Activated naive CD8-positive, alpha-beta T cell treated with anti-CD3 and anti-CD28 coated beads, Interleukin-2, amount 50 U/mL, for 24 hours (primary cell): ENCODE data around the gene FOXN3.

Experiments used
- ATAC-seq: fragments of 150-1000 bp; cut with Tn5 transposase; one replicate; pipeline ENCODE4 v1.10.0; 2021
- DNase-seq: peaks from one replicate; pipeline ENCODE4 v3.0.0; 2021
- H3K27ac Mint-ChIP-seq: one replicate; pipeline ENCODE4 v1.8.0; 2021; ENCODE audit warnings: mild to moderate bottlenecking, mixed read lengths
- H3K27me3 Mint-ChIP-seq: one replicate; pipeline ENCODE4 v1.8.0; 2021; ENCODE audit warnings: mixed read lengths
- H3K36me3 Mint-ChIP-seq: one replicate; pipeline ENCODE4 v1.8.0; 2021; ENCODE audit warnings: low read depth, mixed read lengths
- H3K4me1 Mint-ChIP-seq: one replicate; pipeline ENCODE4 v1.8.0; 2021; ENCODE audit warnings: mixed read lengths
- H3K4me3 Mint-ChIP-seq: one replicate; pipeline ENCODE4 v1.8.0; 2021; ENCODE audit warnings: mild to moderate bottlenecking, moderate library complexity, mixed read lengths
- H3K9me3 Mint-ChIP-seq: one replicate; pipeline ENCODE4 v1.8.0; 2021; ENCODE audit warnings: mixed read lengths

FOXN3 gene

DNA sequence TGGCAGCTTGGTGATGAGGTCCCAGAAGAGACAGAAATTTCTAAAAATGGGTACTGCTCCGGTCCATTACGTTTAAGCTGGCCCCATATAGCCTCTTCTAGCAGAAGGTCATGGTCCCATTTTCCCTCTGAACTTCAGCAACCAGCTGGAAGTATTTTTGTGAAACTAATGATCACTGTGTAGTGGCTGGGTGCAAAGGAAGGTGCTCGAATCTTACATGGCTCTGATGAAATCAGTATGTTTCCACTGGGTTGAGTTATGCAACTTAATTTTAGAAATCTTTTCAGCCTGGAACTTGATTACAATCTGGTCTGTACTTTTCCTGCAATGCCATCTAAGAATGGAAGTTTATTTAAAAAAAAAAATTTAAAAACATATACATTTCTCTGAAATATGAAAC, 228.5 kb downstream of the FOXN3 start:
- Mint-ChIP-seq H3K36me3 (peaks cover 16% of the 10 kb centered on the region), H3K27ac (no peak overlapping the region), H3K4me1 (peaks cover 21% of the 10 kb centered on the region), H3K9me3 (no peaks in the 10 kb centered on the region), H3K27me3 (no peaks in the 10 kb centered on the region), H3K4me3 (no peak overlapping the region)
- no peak for ATAC-seq
- no peak for DNase-seq

DNA sequence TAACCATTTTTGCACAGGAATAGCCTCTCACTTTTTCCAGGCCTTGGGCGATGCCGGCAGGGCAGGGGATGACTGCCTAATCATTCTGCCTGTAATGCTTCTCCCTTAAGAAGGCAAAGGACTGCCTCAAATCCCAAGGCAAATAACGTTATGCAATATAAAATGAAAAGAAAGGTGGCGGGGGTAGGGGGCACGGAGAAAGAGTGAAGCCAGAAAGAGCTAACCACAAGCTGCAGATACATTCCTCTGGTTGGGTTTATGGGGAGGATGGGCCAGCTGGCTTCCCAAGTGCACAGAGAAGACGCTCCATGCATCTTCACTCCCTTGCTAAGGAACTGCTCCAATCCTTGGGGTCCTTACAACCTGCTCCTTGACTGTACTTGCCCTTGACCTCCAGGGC, 229.5 kb downstream of the FOXN3 start:
- H3K4me1 Mint-ChIP-seq = peaks cover 21% of the 10 kb centered on the region
- no peak overlapping the region for H3K27ac Mint-ChIP-seq
- no peak for DNase-seq
- ATAC-seq = no peak
- peaks cover 18% of the 10 kb centered on the region for H3K36me3 Mint-ChIP-seq
- H3K9me3 Mint-ChIP-seq = no peaks in the 10 kb centered on the region
- no peak overlapping the region for H3K4me3 Mint-ChIP-seq
- H3K27me3 Mint-ChIP-seq = no peaks in the 10 kb centered on the region

DNA sequence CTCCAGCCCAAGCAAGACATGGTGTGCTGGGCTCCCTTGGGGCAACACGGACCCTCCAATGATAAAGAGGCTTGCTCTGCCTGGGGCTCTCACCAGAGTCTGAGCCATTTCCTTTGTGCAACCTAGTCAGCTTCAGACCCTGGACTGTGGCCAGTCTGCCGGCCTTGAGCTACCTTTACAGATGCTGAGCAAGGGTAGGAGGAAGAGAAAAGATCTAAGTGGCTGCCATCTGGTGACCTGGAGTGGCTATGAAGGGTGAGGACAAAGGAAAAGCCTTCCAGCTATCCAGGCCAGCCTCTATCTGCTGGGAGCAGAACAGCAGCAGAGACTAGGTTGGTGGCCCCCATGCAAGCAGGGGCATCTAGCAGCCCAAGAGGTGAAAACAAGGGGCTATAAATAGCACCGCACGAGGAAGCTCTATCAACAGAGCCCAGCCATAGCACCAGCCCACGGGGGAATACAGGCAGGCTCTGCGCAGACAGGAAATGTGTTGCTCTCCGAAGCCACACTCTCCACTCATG, 230.1 kb downstream of the FOXN3 start:
- Mint-ChIP-seq H3K27me3 (no peaks in the 10 kb centered on the region), H3K4me1 (peaks cover 21% of the 10 kb centered on the region), H3K36me3 (peaks cover 18% of the 10 kb centered on the region), H3K4me3 (no peak overlapping the region), H3K9me3 (no peaks in the 10 kb centered on the region), H3K27ac (no peak overlapping the region)
- ATAC-seq (peak; percentile 31), DNase-seq (no peak)

DNA sequence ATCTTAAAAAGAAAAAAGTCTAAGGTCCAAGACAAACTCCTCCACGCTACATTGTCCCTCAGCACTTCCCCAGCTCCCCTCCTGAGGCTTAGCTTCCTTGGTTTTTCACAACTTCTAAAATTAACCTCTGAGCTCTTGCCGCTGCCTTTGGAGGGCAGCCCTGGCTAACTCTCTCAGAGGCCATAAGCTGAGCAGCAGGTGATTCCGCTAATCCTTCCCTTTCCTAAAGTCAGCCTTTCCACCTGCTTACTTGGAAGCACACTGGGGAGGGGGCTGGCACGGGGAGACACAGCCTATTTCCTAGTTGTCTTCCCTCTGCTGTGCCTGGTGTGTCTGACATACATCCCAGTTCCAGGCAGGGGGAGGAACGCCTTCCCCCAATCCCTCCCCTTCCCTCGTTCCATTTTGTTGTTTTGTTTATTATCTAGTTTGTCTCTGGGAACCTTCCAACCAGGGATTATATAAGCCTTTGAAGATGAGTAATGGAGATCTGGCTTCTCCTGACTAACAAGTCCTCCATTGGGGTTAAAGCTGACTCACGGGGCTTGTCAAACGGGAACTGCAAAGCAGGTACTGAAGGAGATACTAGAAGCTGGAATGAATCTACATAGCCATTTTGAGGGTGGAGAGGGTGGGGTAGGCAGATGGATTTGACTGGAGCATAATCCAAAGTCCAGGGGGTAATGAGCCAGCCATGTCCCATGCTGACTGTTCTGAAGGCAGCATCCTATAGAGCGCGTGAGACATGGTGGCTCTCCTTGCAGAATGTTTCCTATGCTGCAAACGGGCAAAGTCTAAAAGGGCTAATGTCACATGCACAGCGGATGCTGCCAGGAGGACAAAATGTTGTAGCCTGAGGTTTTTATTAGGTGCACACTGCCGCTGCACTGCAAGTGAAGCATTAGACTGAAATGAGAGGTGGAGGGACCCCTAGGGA, 230.8 kb downstream of the FOXN3 start:
- ATAC-seq = no peak
- no peaks in the 10 kb centered on the region for H3K9me3 Mint-ChIP-seq

DNA sequence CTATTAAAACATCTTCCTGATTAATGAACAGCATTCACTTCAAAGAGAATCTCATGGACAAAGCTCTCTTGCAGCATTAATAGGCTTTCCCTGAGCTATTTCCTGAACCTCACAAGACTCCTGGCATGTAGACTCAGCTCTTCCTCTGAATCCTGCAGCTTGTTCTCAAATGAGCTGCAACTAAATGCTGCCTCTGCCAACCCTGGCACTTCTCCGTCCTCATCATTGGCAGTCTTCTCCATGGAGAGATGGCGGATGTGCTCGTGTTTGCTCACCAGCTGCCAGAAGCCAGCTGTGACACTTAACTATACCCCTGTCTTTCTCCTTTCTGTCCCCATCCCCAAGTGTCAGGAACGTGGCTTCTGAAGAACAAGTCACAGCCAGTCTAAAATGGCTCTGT, 232.1 kb downstream of the FOXN3 start:
- H3K27me3 Mint-ChIP-seq = no peaks in the 10 kb centered on the region
- no peak overlapping the region for H3K4me3 Mint-ChIP-seq
- H3K27ac Mint-ChIP-seq = no peak overlapping the region
- peaks cover 15% of the 10 kb centered on the region for H3K36me3 Mint-ChIP-seq
- H3K4me1 Mint-ChIP-seq = peaks cover 18% of the 10 kb centered on the region
- ATAC-seq (no peak), DNase-seq (no peak)
- no peaks in the 10 kb centered on the region for H3K9me3 Mint-ChIP-seq

More for the DNA sequence above, 230.8 kb downstream of the FOXN3 start:
- no peak overlapping the region for H3K27ac Mint-ChIP-seq
- H3K4me1 Mint-ChIP-seq = peaks cover 21% of the 10 kb centered on the region
- H3K36me3 Mint-ChIP-seq = peaks cover 18% of the 10 kb centered on the region
- no peaks in the 10 kb centered on the region for H3K27me3 Mint-ChIP-seq
- H3K4me3 Mint-ChIP-seq = no peak overlapping the region
- no peak for DNase-seq

DNA sequence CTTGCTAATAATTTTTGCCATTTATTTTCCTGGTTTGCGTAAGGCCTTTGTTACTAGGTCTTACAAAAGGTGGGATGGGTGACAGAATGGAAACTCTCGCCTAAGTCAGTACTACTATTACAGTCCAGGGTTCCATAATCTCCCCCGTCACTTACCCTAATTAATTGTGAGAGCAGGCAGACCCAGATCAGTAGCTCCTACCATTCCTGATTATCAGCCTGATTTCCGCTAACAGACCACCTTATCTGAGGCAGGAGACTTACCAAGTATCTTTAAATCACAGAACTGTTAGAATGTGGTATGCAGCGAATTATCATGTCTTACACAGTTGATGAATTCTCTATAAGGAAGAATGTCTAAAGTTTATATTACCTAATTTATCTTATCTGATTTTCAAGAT, 234.7 kb downstream of the FOXN3 start:
- ATAC-seq (no peak), DNase-seq (no peak)
- peaks cover 16% of the 10 kb centered on the region for H3K36me3 Mint-ChIP-seq
- H3K4me3 Mint-ChIP-seq = no peak overlapping the region
- H3K4me1 Mint-ChIP-seq = peaks cover 21% of the 10 kb centered on the region
- no peaks in the 10 kb centered on the region for H3K9me3 Mint-ChIP-seq
- no peaks in the 10 kb centered on the region for H3K27me3 Mint-ChIP-seq
- no peak overlapping the region for H3K27ac Mint-ChIP-seq

DNA sequence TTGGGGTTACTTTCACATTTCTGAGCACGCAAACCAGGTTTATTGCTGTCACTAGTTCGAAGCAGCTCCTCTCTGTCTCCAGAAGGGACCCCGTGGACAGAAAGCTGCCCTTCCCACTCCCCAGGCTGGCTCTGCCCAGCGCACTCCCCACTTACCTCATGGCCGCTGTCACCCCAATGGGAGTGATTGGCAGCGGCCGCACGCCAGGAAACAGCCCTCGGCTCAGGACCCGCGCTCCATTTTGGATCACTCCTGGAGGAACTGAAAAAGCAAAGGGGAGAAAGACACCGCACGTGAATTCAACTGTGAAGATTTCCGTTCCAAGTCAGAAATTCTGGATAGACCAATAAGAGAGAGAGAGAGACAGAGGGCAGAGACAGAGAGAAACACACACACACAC, 236.5 kb downstream of the FOXN3 start:
- Mint-ChIP-seq H3K4me3 (no peak overlapping the region), H3K36me3 (peaks cover 21% of the 10 kb centered on the region), H3K4me1 (peaks cover 9% of the 10 kb centered on the region), H3K27ac (no peak overlapping the region), H3K9me3 (no peaks in the 10 kb centered on the region), H3K27me3 (no peaks in the 10 kb centered on the region)
- no peak for ATAC-seq
- no peak for DNase-seq

DNA sequence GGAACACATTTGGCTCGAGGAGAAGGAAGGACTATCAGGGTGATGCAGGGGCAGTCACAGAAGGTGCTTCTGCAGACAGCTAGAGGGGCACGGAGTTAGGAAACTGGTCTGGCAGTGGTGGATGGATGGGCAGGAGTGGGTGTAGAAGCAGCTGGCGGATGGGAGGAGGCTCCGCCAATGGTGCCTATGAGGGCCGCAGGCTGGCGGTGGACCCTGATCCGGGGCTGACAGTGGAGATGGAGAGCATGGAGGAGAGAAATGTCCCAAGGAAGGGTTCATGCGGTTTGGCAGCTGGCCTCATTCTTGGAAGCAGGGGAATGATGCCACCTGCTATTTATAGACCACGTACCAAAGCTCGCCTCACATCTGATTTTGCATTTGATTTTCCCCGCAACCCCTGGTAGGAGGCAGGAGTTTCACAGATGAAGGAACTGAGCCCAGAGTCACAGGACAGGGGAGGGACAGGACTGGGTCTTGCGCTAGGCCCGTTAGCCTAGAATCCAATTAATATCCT, 237.1 kb downstream of the FOXN3 start:
- H3K36me3 Mint-ChIP-seq = peaks cover 19% of the 10 kb centered on the region
- no peak overlapping the region for H3K4me3 Mint-ChIP-seq
- no peak for DNase-seq
- no peak overlapping the region for H3K27ac Mint-ChIP-seq
- no peaks in the 10 kb centered on the region for H3K9me3 Mint-ChIP-seq
- no peak for ATAC-seq
- no peaks in the 10 kb centered on the region for H3K27me3 Mint-ChIP-seq
- peaks cover 9% of the 10 kb centered on the region for H3K4me1 Mint-ChIP-seq

DNA sequence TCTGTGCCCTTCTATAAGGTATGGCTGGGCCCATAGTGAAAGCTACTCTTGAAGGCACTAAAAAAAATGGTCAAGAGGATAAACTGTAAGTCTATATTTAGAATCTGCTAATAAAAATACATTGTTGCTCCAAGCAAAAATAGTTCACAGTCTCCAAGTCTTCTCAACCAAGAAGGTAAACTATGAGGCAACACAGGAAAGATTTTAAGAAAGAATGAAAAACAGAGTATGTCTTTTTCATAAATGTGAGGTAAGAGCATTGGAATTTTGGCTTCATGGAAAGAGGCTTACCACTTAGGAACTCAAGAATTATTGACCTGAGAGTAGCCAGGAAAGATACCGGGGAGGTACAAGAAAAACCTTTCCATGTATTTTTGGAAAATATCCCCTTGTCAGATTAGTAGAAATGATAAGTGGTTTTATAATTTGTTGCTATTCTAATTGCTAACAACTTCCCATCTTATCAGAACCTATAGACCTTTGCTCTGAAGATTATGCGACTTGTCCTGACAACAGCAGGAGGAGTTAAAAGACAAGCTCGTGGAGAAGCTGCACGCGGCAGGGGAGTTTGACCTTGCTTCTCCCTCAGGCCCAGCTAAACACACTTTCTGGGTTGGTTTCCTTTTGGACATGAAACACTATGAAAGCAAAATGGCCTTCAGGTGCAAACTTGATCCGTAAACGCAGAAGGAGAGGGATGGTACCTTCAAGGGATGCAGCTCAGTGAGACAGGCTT, 238.1 kb downstream of the FOXN3 start:
- no peak overlapping the region for H3K27ac Mint-ChIP-seq

DNA sequence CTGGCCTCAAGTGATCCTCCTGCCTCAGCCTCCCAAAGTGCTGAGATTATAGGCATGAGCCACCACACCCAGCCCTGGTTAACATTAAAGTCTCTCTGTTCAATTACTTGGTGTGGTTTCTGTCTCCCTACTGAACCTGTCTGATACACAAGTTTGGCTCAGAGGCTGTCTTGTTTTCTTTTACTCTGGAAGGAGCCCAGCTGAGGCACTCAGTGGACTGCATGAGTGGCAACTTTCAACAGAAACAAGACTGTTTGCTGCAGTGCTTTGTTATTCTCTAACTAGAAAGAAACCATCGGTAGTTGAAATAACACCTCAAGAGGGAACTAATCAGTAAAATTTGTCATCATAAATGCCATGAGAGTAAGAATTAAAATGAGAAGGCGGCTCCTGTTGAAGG, 238.7 kb downstream of the FOXN3 start:
- Mint-ChIP-seq H3K4me1 (peaks cover 9% of the 10 kb centered on the region), H3K4me3 (no peak overlapping the region), H3K27me3 (no peaks in the 10 kb centered on the region), H3K36me3 (peaks cover 28% of the 10 kb centered on the region), H3K27ac (no peak overlapping the region), H3K9me3 (no peaks in the 10 kb centered on the region)
- DNase-seq (no peak), ATAC-seq (no peak)

More for the DNA sequence above, 238.1 kb downstream of the FOXN3 start:
- ATAC-seq (no peak), DNase-seq (no peak)
- H3K9me3 Mint-ChIP-seq = no peaks in the 10 kb centered on the region
- peaks cover 9% of the 10 kb centered on the region for H3K4me1 Mint-ChIP-seq
- H3K27me3 Mint-ChIP-seq = no peaks in the 10 kb centered on the region
- peaks cover 27% of the 10 kb centered on the region for H3K36me3 Mint-ChIP-seq
- H3K4me3 Mint-ChIP-seq = no peak overlapping the region

DNA sequence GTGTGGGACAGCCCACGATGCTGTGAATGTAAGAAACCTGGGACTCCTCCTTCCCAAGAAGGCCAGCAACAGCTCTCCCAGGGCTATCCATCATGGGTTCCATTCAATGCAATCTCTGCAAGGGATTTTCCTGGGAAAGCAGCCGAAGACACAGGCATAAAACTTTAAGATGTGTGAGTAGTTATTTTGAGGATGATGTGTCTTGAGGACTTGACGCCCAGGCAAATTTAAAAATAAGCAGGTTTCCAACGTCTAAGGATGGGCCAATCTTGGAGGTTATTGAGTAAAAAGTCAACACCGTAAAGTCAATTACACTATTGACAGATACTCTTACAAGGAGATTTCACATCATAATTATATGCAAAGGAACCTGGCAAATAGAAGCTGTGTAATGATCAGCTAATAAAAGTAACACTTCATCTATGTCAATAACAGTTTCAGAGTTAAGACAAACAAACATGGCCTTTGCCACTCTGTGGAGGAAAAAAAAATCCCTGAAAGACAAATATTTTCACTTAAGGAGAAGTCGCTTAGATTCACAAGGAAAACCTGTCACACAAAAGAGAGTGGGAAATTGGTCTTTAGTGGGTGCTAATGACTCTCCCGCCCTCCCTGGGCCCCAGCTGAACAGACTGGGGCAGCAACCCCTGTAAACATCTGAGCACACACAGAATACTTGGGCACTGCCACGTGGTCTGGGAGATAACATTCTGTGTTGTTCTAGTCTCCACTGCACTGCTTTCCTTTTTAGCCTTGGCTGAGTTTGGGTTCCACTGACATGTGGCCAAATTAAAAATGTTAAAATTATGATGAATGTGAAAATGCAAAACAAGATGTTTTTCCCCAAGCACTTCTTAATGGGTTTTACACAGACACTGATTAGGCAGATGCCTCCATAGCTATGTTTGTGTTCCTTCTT, 240.9 kb downstream of the FOXN3 start:
- peaks cover 41% of the 10 kb centered on the region for H3K36me3 Mint-ChIP-seq

DNA sequence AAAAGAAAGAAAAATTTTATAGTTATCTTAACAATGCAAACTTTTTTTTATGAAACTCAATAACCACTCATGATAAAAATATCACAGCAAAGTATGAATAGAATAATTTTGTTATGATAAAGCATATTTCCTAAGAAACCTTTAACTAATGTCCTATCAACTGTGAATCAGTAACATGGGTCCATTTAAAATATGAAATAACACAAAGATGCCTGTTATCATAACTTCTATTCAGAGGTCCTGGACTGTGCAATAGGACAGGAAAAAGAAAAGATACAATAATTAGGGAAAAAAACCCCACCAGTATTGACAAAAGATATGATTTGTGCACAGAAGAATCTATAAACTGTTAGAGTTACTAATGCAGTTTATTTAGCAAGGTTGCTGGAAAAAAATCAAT, 245.4 kb downstream of the FOXN3 start:
- Mint-ChIP-seq H3K27me3 (no peaks in the 10 kb centered on the region), H3K36me3 (peaks cover 60% of the 10 kb centered on the region), H3K4me1 (peaks cover 3% of the 10 kb centered on the region), H3K9me3 (peaks cover 28% of the 10 kb centered on the region), H3K4me3 (no peak overlapping the region), H3K27ac (no peak overlapping the region)
- ATAC-seq (no peak), DNase-seq (no peak)

More for the DNA sequence above, 240.9 kb downstream of the FOXN3 start:
- DNase-seq (no peak), ATAC-seq (no peak)
- H3K9me3 Mint-ChIP-seq = no peaks in the 10 kb centered on the region
- peaks cover 9% of the 10 kb centered on the region for H3K4me1 Mint-ChIP-seq
- no peak overlapping the region for H3K4me3 Mint-ChIP-seq
- H3K27ac Mint-ChIP-seq = no peak overlapping the region
- no peaks in the 10 kb centered on the region for H3K27me3 Mint-ChIP-seq

DNA sequence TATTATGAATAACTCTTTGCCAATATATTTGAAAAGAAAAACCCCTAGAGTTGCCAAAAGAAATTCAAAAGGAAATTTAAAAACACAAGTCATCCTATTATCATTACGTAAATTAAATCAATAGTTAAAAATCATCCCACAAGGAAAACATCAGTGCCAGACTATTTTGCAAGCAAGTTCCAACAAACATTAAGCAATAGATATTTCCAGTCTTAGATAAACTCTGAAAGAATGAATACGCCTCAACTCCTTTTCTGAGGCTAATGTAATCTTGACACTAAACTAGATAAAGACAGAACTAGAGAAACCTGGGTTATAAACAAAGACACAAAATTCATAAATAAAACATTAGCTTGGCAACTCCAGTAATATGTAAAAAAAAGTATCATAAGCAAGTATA, 245.9 kb downstream of the FOXN3 start:
- Mint-ChIP-seq H3K9me3 (peaks cover 28% of the 10 kb centered on the region), H3K27ac (no peak overlapping the region), H3K4me3 (no peak overlapping the region), H3K27me3 (no peaks in the 10 kb centered on the region), H3K4me1 (peaks cover 5% of the 10 kb centered on the region), H3K36me3 (peaks cover 59% of the 10 kb centered on the region)
- ATAC-seq = no peak
- DNase-seq = no peak

DNA sequence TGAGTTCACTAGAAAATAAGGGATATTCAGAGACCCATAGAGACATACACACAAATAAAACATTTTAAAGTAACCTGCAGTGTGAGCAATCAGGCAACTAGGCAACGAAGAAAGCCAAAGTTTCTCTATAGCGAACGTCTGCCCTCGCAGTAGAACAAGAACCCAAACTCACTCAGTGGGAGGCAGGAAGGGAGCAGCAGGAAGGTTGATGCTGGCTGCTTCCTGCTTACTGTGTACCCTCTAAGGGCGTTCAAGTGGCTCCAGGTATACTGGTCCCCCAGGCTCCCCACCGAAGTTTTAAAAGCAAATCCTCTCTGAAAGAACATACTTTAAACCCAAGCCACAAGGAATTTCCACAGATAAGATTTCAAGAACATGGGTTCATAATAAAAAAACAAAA, 249.3 kb downstream of the FOXN3 start:
- ATAC-seq (no peak), DNase-seq (no peak)
- H3K9me3 Mint-ChIP-seq = peaks cover 28% of the 10 kb centered on the region
- H3K27ac Mint-ChIP-seq = no peak overlapping the region
- H3K4me1 Mint-ChIP-seq = peaks cover 26% of the 10 kb centered on the region
- no peaks in the 10 kb centered on the region for H3K27me3 Mint-ChIP-seq
- no peak overlapping the region for H3K4me3 Mint-ChIP-seq
- H3K36me3 Mint-ChIP-seq = peaks cover 46% of the 10 kb centered on the region
